GM21786 (cell line): ENCODE results near the gene SMC1B.
"Not testable (repeated sequence)": the region's sequence is repeated elsewhere in the genome, so short reads cannot be mapped to it uniquely, and the experiment has no call there.

Source experiments
- ATAC-seq: cut with Tn5 transposase; IDR thresholded peaks from one replicate; pipeline ENCODE4 v1.9.1; 2021; ENCODE audit not compliant: unreplicated experiment

Gene SMC1B

GRCh38 chr22:45421349-45422055, 8.1 kb upstream of the SMC1B start:
- ATAC-seq, result no peak

DNA sequence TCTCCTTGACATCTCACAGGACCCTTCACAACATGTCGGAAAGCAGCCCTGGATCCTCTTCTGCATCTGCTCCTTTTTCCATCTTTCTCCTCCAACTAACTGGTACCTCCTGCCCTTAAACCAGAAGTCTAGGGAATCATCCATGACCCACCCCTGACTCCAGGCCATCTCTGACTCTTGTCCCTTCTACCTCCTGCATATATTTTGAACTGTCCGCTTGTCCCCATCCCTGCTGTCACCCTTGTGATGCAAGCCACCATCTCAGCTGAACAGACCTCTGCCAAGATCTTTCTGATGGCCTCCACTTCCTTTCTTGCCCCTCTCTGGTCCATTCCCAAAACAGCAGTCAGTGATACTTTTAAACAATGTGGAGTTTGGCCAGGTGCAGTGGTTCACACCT, 7.1 kb upstream of the SMC1B start:
- ATAC-seq, result no peak

GRCh38 chr22:45420011-45420410, 6.6 kb upstream of the SMC1B start:
- ATAC-seq, result no peak

GRCh38 chr22:45418770-45419138, 5.4 kb upstream of the SMC1B start:
- ATAC-seq, result no peak

DNA sequence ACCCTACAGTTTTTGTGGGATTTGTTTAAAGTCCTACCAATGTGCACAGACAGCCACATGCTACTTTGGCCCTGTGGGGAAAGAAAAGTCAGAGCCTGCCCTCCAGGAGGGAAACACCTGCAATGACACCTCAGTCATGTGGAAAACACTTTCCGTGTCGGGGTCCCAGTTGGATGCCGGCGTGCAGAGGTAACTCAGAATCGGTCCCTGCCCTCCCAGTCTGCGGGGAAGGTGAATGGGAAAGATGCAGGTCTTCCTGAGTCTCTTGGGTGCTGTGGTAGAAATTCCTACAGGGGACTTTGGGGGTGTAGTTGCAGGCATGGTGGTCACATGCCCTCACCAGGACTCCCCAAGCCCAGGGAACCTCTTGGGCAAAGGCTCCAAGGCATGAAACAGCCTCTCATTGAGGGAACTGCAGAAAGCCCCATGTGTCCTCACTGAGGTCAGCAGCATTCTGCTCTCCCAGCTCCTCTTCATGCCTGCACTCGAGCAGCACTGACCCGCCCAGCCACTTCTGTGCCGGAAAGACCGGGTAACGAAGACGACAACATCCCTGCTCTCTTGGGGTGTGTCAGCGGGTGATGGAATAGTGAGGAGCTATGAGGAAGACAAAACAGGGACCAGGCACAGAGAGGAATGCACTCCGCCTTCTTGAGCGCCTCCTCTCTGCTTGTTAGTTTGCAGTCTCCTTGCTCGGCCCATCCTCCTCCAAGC, 4.8 kb upstream of the SMC1B start:
- ATAC-seq, result no peak

GRCh38 chr22:45413013-45413367, 409 bp downstream of the SMC1B start:
- ATAC-seq, result no peak

DNA sequence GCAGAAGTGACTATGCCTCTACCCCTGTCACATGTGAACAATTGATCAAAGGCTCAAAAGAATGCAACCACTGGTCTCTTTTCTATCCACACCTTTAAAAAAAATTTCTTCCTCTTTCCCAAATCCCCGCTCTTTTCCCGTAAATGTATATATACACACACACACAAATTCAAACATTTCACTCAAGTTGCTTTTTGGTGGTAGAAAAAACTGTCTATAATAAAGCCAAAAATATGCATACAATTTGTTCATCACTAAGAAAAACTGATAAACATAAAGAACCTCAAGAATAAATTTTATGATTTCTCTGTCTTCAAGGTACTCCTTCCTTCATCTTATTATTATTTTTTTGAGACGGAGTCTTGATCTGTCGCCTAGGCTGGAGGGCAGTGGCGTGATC, 5.6 kb downstream of the SMC1B start:
- ATAC-seq, result no peak

GRCh38 chr22:45402466-45402985, 10.9 kb downstream of the SMC1B start:
- ATAC-seq, result no peak

DNA sequence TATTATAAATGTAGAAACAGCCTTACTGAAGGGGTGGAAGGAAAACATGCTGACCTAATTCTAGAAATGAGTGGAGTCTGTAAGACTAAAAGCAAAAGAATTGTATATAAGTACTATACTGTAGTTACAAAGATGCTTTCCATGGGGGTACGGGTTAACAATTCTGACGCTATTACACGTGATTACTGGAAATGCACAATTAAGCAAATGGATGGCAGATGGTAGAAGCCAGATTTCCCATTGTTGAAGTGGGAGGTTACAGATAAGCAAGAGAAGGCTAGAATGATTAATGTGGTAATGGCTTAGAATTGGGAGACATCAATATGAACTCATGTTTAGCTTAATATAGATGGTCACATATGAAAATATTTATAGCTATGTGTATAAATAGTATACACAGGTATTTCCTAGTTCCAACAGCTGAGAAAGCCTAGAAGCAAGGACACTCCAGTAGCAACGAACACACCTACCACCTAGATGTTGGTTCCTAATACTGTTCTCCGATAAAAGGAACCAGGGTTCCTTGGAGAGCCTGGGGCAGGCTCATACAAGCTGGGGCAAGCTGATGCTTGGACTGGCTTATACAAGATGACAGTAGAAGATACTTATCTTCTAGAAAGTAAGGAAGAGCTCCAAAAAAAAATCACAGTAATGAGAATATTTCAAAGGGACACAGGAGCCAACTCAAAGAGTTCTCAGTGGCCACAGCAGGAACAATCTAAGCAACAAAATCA, 13.5 kb downstream of the SMC1B start:
- no peak for ATAC-seq

- ATAC-seq, result no peak
These were observed 15.2 kb downstream of the SMC1B start for GRCh38 chr22:45398214-45398613.

DNA sequence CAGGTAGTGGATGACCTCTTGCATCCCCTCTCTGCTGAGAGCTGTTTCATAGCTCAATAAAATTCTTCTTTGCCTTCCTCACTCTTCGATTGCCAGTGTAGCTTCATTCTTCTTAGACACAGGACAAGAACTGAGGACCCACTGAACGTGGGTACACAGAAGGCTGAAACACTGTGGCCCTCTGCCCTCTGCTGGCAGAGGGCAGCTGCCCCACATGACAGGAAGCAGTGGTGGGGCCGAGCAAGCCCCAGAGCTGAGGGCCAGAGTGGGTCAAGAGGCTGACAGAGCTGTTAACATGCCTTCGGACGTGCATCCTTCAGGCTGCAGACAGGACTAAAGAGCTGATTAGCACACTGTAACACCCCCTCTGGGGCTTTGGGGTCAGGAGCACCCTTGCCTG, 15.6 kb downstream of the SMC1B start:
- ATAC-seq, result no peak

GRCh38 chr22:45389546-45389945, 23.9 kb downstream of the SMC1B start:
- no peak for ATAC-seq

DNA sequence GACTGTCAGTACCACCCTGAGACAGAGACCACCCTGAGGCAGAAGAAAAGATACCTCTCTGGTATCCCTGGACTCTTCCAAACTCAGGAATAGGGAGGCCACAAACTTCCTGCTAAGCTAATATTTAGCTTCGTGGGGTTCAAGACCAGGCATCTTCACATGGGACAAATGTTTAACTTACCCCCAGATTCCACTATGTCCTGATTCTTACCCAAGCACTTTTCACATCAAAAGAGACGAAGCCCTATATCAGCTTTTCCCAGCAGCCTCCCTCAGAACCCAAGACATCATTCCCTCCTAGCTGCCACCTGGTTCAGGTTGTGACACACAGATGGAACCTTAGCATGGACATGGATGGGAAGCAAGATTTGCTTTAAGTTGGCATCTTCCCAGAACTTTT, 32.1 kb downstream of the SMC1B start:
- ATAC-seq, result no peak

DNA sequence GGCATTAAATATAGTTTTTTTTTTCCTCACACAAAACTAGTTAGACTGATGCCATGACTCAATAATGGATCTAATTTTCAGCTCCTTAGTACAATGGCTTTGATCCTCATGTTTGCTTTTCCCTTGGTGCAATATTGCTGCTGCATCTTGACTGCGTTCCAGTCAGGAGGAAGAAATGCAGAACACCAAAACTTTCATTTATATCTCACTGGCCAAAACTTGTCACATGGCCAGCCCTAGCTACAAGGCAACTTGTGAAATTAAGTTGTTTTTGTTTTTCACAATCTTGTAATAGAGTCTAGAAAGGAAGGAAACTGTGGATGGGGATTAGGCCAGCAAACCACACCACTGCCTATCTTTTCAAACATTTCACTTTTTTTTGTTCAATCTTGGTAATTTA, 36.7 kb downstream of the SMC1B start:
- no peak for ATAC-seq

- ATAC-seq, result no peak
These were observed 37.4 kb downstream of the SMC1B start for GRCh38 chr22:45376009-45376408.

DNA sequence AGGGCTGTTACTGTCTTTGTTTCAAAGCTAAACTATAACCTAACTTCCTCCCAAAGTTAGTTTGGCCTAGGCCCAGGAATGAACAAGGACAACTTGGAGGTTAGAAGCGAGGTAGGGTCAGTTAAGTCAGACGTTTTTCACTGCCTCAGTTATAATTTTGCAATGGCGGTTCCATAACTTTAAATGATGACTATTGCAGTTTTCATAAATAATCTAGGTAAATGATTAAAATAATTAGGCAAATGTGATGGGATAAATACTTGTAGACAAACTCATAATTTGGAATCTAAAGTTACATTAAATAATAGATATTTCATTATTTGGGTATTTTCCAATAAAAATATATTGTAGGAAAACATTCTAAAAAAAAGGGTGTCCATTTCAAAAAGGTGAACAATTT, 39.8 kb downstream of the SMC1B start:
- not testable (repeated sequence) for ATAC-seq

- no peak for ATAC-seq
These were observed 46.7 kb downstream of the SMC1B start for GRCh38 chr22:45366713-45367112.

DNA sequence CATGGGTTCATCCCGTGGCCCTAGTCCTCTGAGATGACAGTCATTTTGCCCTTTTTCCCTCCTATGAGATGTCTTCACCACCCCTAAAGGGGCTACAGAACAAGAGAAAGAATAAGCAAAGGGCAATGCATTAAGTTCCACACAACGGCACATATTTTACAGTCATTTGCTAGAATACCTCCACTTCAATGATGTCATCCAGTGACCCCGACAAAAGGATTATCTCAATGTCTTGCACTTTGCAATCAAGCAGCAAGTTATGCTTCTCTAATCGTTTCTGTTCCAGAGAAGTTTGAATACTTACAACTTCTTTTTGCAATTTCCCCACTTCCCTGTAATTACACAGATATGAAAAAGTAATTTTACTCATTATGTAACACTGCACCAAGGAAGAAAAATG, 53.8 kb downstream of the SMC1B start:
- ATAC-seq, result no peak

GRCh38 chr22:45358127-45358526, 55.3 kb downstream of the SMC1B start:
- ATAC-seq, result no peak

DNA sequence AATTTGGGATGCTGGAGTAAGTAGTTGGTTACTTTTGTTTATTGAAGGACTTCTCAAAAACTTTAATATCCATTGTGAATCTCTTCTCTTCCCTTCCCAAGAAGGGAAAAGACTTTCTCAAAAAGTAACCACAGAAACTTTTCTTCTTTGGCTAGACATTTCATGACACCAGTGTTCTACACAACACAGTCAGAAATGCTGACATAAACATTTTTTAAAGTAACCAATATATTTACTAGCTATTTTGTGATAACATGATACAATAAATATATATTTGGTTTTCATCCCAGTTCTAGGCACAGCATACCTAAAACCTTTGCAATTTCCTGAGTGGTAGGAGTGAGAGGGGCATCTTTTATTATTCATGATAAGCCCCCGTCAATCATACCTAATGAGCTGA, 55.9 kb downstream of the SMC1B start:
- ATAC-seq, result no peak

DNA sequence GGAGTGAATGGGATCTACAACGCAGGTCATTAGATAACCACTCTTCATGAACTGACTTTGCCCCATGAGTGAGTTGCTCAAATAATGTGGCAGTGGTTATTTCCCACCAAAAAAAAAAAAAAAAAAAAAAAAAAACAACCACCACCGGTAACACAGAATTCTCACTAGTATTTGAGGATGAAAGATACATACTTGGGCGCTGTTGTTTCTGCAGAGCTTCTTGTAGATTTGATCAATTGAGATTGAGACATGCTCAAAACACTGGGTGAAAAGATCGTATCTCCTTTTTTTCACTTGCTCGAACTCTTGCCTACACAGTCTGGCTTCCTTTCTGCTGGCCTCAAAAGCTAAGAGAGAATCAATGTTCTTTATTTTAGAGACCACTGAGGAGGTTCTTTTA, 59.6 kb downstream of the SMC1B start:
- ATAC-seq, result no peak

DNA sequence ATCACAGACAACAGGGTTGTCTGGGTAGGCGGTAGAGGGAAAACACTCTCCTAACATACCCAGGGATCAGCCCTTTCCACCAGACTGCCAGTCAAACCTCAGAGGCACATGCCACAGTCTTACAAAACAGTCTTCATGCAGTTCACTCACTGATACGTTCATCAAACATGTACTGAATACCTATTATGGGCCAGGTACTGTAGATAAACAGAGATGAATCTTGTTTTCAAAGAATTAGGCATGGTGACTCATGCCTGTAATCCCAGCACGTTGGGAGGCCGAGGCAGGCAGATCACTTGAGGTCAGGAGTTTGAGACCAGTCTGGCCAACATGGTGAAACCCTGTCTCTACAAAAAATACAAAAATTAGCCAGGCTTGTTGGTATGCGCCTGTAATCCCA, 60.6 kb downstream of the SMC1B start:
- not testable (repeated sequence) for ATAC-seq
